MM.1S (cell line): ENCODE results near the gene EMILIN2.

Source experiments
- DNase-seq: peaks from one replicate; pipeline ENCODE4 v3.0.0-alpha.2; 2015
- H2AFZ ChIP-seq: fragments of 300-600 bp; sonication (generic); 2 replicates; pipeline ENCODE4 v1.6.0; 2016; ENCODE audit warnings: antibody characterized with exemption, low read length
- H3F3A ChIP-seq: fragments of 300-600 bp; sonication (generic); 2 replicates; pipeline ENCODE4 v1.6.1; 2016; ENCODE audit warnings: mild to moderate bottlenecking, antibody characterized with exemption, low read length, moderate library complexity, mixed read lengths; ENCODE audit not compliant: insufficient read depth
- H3K27ac ChIP-seq: fragments of 300-600 bp; sonication (generic); 2 replicates; pipeline ENCODE4 v1.5.1; 2016; ENCODE audit warnings: mild to moderate bottlenecking, low read length
- H3K27me3 ChIP-seq: fragments of 300-600 bp; sonication (generic); replicated peaks from 2 replicates; pipeline ENCODE4 v1.6.0; 2016; ENCODE audit warnings: low read length; ENCODE audit not compliant: insufficient read depth
- H3K36me3 ChIP-seq: fragments of 300-600 bp; sonication (generic); replicated peaks from 2 replicates; pipeline ENCODE4 v1.6.1; 2016; ENCODE audit warnings: mild to moderate bottlenecking, low read length, mixed read lengths; ENCODE audit not compliant: insufficient read depth
- H3K4me1 ChIP-seq: fragments of 300-600 bp; sonication (generic); 2 replicates; pipeline ENCODE4 v1.6.1; 2016; ENCODE audit warnings: low read length, mixed read lengths
- H3K4me2 ChIP-seq: fragments of 300-600 bp; sonication (generic); 2 replicates; pipeline ENCODE4 v1.6.0; 2016; ENCODE audit warnings: low read depth, low read length
- H3K4me3 ChIP-seq: fragments of 300-600 bp; sonication (generic); 2 replicates; pipeline ENCODE4 v1.5.1; 2016; ENCODE audit warnings: low read length, mixed read lengths
- H3K79me2 ChIP-seq: fragments of 300-600 bp; sonication (generic); 2 replicates; pipeline ENCODE4 v1.6.1; 2016; ENCODE audit warnings: mixed run types, low read length, mixed read lengths
- H3K9ac ChIP-seq: fragments of 300-600 bp; sonication (generic); 2 replicates; pipeline ENCODE4 v1.6.1; 2016; ENCODE audit warnings: low read length, mixed read lengths
- H3K9me2 ChIP-seq: fragments of 300-600 bp; sonication (generic); replicated peaks from 2 replicates; pipeline ENCODE4 v1.6.1; 2016; ENCODE audit warnings: mild to moderate bottlenecking, low read length, mixed read lengths; ENCODE audit not compliant: insufficient read depth
- H3K9me3 ChIP-seq: fragments of 300-600 bp; sonication (generic); replicated peaks from 2 replicates; pipeline ENCODE4 v1.6.1; 2016; ENCODE audit warnings: mild to moderate bottlenecking, low read length, mixed read lengths; ENCODE audit not compliant: insufficient read depth
- H4K20me1 ChIP-seq: fragments of 300-600 bp; sonication (generic); 2 replicates; pipeline ENCODE4 v1.6.1; 2016; ENCODE audit warnings: mild to moderate bottlenecking, low read length, moderate library complexity, mixed read lengths; ENCODE audit not compliant: insufficient read depth
- EZH2 ChIP-seq: fragments of 300-600 bp; sonication (generic); optimal IDR thresholded peaks from 2 replicates; pipeline ENCODE3; 2017; ENCODE audit warnings: low read depth, mild to moderate bottlenecking, antibody characterized with exemption, low read length, mixed read lengths
- EZH2phosphoT487 ChIP-seq: fragments of 300-600 bp; sonication (generic); IDR thresholded peaks from 2 replicates; pipeline ENCODE4 v1.6.1; 2018; ENCODE audit warnings: antibody characterized with exemption, low read length
- TF ChIP-seq, protein P1 (sequence below): fragments of 300-600 bp; sonication (generic); IDR thresholded peaks from 2 replicates; pipeline ENCODE4 v1.5.1; 2016; ENCODE audit warnings: antibody characterized with exemption, low read length, mixed read lengths

Gene EMILIN2

DNA sequence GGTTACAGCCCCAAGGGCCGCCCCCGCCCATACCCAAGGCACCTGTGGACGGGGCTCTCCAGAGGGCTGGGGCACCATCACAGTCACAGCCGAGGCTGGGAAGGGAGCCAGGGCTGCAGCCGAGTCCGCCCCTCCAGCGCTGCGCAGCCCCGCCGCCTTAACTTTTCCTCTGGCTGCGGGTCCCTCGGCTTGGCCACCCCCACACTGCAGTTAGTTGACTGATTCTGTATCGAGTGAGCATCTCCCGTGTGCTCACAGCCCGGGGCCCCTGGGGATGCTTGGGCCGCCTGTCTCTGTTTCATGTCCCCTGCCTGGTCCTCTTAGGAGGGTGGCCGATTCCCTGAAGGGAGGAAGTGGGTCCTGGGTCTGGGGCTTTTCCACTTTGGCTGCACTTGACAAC lies 33.7 kb downstream of the EMILIN2 start:
- Histone ChIP-seq H3K4me3 (no peak overlapping the region), H3K4me2 (no peak overlapping the region), H4K20me1 (no peaks in the 10 kb centered on the region), H2AFZ (no peak overlapping the region), H3K9me3 (no peaks in the 10 kb centered on the region), H3K27ac (no peak overlapping the region), H3F3A (no peaks in the 10 kb centered on the region), H3K79me2 (no peaks in the 10 kb centered on the region), H3K9ac (no peak overlapping the region), H3K36me3 (no peaks in the 10 kb centered on the region), H3K4me1 (no peaks in the 10 kb centered on the region), H3K27me3 (no peaks in the 10 kb centered on the region), H3K9me2 (no peaks in the 10 kb centered on the region)
- no peak for DNase-seq
- no peak for TF ChIP-seq EZH2phosphoT487
- TF ChIP-seq, protein P1, sequence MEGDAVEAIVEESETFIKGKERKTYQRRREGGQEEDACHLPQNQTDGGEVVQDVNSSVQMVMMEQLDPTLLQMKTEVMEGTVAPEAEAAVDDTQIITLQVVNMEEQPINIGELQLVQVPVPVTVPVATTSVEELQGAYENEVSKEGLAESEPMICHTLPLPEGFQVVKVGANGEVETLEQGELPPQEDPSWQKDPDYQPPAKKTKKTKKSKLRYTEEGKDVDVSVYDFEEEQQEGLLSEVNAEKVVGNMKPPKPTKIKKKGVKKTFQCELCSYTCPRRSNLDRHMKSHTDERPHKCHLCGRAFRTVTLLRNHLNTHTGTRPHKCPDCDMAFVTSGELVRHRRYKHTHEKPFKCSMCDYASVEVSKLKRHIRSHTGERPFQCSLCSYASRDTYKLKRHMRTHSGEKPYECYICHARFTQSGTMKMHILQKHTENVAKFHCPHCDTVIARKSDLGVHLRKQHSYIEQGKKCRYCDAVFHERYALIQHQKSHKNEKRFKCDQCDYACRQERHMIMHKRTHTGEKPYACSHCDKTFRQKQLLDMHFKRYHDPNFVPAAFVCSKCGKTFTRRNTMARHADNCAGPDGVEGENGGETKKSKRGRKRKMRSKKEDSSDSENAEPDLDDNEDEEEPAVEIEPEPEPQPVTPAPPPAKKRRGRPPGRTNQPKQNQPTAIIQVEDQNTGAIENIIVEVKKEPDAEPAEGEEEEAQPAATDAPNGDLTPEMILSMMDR, result no peak
- TF ChIP-seq EZH2, result no peak

DNA sequence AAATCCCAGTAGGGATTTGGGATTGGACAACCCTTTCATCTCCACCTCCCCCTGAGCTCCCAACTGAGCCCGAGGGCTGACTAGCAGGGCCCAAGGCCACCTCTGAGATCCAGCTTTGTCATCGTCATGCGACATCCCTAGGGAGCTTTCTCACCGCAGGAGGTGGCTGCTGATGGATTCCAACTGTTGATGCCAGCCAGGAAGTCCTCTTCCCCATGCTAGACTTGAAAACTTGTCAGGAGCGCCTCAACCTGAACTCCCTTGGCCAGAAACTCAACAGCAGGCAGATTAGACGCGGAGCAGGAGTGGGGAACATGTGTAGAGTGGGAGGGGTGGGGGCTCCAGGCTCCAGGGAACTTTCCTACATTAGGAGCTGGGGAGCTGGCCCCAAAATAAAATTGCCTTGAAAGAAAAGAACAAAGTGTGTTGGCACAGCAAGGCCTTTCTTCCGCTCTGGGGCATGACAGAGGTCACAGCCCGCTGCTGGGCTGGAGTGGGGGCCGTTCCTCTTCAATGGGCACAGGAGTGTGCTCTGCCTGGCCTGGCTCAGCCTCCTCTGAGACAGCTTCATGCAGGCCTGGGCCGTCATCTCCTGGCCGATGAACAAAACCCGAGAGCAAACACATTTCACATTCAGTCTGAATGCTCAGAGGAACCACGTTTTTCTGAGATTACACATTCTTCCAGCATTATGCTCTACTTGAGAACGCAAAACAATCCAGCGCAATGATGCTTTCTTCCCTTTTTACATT lies 34.5 kb downstream of the EMILIN2 start:
- no peaks in the 10 kb centered on the region for H3F3A ChIP-seq
- H3K9ac ChIP-seq, result no peak overlapping the region
- no peaks in the 10 kb centered on the region for H3K79me2 ChIP-seq
- H3K9me2 ChIP-seq, result no peaks in the 10 kb centered on the region
- no peak for DNase-seq
- no peaks in the 10 kb centered on the region for H3K9me3 ChIP-seq
- H3K27ac ChIP-seq, result no peak overlapping the region
- H3K4me3 ChIP-seq, result no peak overlapping the region
- H3K27me3 ChIP-seq, result no peaks in the 10 kb centered on the region
- TF ChIP-seq EZH2phosphoT487 (no peak), EZH2 (no peak)
- TF ChIP-seq, protein P1, result no peak
- H3K4me2 ChIP-seq, result no peak overlapping the region
- no peak overlapping the region for H2AFZ ChIP-seq
- no peaks in the 10 kb centered on the region for H4K20me1 ChIP-seq
- H3K4me1 ChIP-seq, result no peaks in the 10 kb centered on the region
- H3K36me3 ChIP-seq, result no peaks in the 10 kb centered on the region

DNA sequence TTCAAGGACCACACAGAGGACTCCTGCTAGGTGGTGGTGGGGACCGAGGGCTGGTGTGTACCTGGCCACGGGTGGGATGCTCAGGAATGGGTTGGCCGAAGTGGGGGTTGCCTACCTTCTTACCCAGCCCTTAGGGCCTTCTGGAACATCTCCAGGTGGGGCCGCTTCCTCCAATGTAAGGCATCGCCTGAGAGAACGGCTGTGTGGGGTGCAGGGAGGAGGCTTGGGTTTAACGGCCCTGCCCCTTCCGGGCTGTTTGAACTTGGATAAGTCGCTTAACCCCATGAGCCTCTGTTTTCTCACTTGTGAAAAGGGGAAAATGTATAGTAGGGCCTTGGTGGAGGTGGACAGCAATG lies 35.0 kb downstream of the EMILIN2 start:
- no peaks in the 10 kb centered on the region for H3K27me3 ChIP-seq
- H3K27ac ChIP-seq, result no peak overlapping the region
- H3F3A ChIP-seq, result no peaks in the 10 kb centered on the region
- H3K79me2 ChIP-seq, result no peaks in the 10 kb centered on the region
- no peak overlapping the region for H2AFZ ChIP-seq
- H3K9me3 ChIP-seq, result no peaks in the 10 kb centered on the region
- H3K36me3 ChIP-seq, result no peaks in the 10 kb centered on the region
- no peak for DNase-seq
- H3K9me2 ChIP-seq, result no peaks in the 10 kb centered on the region
- H4K20me1 ChIP-seq, result no peaks in the 10 kb centered on the region
- no peak for TF ChIP-seq EZH2phosphoT487
- TF ChIP-seq, protein P1, result no peak
- TF ChIP-seq EZH2, result no peak
- H3K4me3 ChIP-seq, result no peak overlapping the region
- H3K9ac ChIP-seq, result no peak overlapping the region
- no peaks in the 10 kb centered on the region for H3K4me1 ChIP-seq
- H3K4me2 ChIP-seq, result no peak overlapping the region
